T-helper 17 cell (primary cell): Measurements from ENCODE around the gene NHERF1. TPM values are rescaled to one million over a fixed set of nuclear protein-coding genes. Genes with fewer than 3 reads are reported as not detected.
A peak's percentile ranks its signal among the peaks of the same experiment; 100 is the strongest.

Experiments
- ATAC-seq: fragments of 150-1000 bp; cut with Tn5 transposase; 2 replicates; pipeline ENCODE4 v1.10.0; 2021; ENCODE audit warnings: mild to moderate bottlenecking, moderate library complexity
- DNase-seq, 3 donors: peaks; one replicate each; pipeline versions ENCODE4 v3.0.0 to v3.0.0-alpha.2; 2020 to 2021
- H3K9me3 ChIP-seq: one replicate; pipeline ENCODE4 v1.7.0; 2013; ENCODE audit warnings: low read length, mild to moderate bottlenecking; ENCODE audit not compliant: control insufficient read depth, poor library complexity, severe bottlenecking
- H3K27ac Mint-ChIP-seq: one replicate; pipeline ENCODE4 v1.8.0; 2022; ENCODE audit warnings: mild to moderate bottlenecking, moderate library complexity, mixed read lengths
- H3K27me3 Mint-ChIP-seq: one replicate; pipeline ENCODE4 v1.8.0; 2022; ENCODE audit warnings: mixed read lengths
- H3K36me3 Mint-ChIP-seq: one replicate; pipeline ENCODE4 v1.8.0; 2022; ENCODE audit warnings: low read depth, mixed read lengths
- H3K4me1 Mint-ChIP-seq: one replicate; pipeline ENCODE4 v1.8.0; 2022; ENCODE audit warnings: mild to moderate bottlenecking, mixed read lengths
- H3K4me3 Mint-ChIP-seq: one replicate; pipeline ENCODE4 v1.8.0; 2022; ENCODE audit warnings: mild to moderate bottlenecking, moderate library complexity, mixed read lengths
- total RNA-seq, 4 donors: library from RNA in 2 of 4; stranded (reverse) in 2 of 4; gene quantifications; one replicate each; pipeline ENCODE4 v1.2.3 and lab custom pipeline; 2022 to 2026

NHERF1 gene
- total RNA-seq, 2 donors from 2014 or later: 130 to 132 TPM

DNA sequence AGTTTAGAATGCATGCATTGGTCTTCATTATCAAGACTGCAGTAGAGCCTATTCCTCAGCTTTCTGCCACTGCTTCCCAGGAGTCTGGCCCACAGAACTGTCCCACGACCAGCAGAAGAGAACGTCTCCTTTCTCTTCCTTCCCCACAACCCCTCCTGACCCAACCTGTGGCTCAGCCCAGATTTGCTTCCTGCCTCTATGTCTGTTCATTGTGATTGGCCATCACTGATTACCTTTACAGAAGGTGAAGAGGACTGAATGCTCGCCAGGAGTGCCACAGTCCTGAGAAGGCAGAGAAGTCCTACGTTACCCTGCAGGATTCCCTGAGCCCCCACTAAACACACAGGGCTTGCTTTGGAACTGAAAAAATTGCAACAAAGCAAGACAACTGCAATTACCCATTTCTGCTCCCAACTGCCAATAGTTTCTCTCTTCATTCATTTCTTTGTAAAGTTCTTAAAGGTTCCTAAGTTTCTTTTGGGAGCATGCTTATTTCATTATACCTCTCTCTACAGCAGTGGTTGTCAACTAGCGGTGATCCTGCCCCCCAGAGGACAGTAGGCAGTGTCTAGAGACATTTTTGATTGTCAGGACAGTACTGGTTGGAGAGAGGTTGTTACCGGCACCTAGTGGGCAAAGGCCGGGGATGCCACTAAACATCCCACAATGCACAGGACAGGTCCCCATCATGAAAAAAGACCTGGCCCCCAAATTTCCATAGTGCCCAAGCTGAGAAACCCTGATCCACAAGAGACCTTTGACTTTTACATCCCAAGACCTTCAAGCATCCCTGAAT, 32.2 kb downstream of the NHERF1 start:
- Mint-ChIP-seq H3K4me1 (peaks cover 58% of the 10 kb centered on the region), H3K27me3 (no peaks in the 10 kb centered on the region), H3K36me3 (peaks cover 4% of the 10 kb centered on the region), H3K27ac (peak overlapping the region; percentile 96), H3K4me3 (peak overlapping the region; percentile 77)
- ATAC-seq (peak; percentile 29), DNase-seq (no peak)
- no peaks in the 10 kb centered on the region for H3K9me3 ChIP-seq

DNA sequence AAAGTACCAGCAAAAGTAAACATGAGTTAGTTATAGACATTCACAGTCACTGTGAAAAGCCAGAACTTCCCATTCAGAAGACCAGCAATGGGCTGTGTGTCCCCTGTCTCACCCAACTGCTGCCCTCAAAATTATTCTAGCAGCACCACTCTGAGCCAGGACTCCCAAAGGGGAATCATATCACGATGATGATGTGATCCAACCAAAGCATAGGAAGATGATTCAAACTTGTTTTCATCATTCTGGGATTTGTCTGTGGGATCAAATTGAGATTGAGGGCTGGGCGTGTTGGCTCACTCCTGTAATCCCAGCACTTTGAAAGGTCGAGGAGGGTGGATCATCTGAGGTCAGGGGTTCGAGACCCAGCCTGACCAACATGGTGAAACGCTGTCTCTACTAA, 34.1 kb downstream of the NHERF1 start:
- H3K36me3 Mint-ChIP-seq: no peaks in the 10 kb centered on the region
- H3K9me3 ChIP-seq: no peaks in the 10 kb centered on the region
- ATAC-seq: no peak
- no peaks in the 10 kb centered on the region for H3K27me3 Mint-ChIP-seq
- peaks cover 48% of the 10 kb centered on the region for H3K4me1 Mint-ChIP-seq
- no peak for DNase-seq
- peak overlapping the region; percentile 85 for H3K27ac Mint-ChIP-seq
- no peak overlapping the region for H3K4me3 Mint-ChIP-seq

GRCh38 chr17:74784125-74784810, 35.8 kb downstream of the NHERF1 start:
- Mint-ChIP-seq H3K4me1 (peaks cover 47% of the 10 kb centered on the region), H3K4me3 (peak overlapping the region; percentile 56), H3K27ac (peak overlapping the region; percentile 75), H3K36me3 (peaks cover 2% of the 10 kb centered on the region), H3K27me3 (no peaks in the 10 kb centered on the region)
- ATAC-seq (no peak), DNase-seq (no peak)
- no peaks in the 10 kb centered on the region for H3K9me3 ChIP-seq

DNA sequence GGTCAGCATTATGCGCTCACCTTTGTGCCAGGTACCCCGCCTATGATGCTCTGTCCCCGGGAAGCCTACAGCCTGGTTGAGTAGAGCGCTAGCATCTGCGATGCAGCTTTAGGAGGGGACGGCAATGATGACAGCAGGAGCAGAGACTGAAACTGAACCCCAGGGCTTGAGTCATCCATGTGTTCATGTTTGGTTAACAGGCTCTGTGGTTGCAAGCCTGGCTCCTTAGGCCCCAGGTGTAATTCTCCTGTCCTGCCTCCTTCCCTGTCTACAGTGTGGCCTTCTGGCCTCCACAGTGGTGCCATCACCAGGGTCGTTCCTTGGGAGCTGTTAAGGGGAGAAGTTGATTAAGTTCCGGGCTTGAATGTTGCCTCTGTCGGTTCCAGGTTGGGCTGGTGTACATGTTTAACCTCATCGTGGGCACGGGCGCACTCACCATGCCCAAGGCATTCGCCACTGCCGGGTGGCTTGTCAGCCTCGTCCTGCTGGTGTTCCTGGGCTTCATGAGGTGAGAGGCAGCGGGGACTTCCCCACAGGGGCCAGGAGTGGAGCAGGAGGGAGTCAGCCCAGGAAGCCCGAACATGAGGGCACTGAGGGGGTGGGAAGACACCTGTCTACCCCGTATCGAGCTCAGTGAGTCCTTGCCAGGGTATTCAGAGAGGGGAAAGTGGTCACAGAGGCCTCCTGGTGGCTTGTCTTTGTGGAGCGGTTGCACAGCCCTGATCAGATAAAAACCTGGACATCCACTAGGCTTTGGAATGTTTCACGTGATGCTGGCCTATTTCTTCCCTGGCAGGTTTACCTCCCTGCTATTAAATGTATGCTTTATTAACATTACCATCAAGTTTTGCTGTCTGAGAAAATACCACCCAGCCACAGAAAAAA, 36.9 kb downstream of the NHERF1 start:
- no peaks in the 10 kb centered on the region for H3K9me3 ChIP-seq
- DNase-seq (no peak), ATAC-seq (no peak)
- peak overlapping the region; percentile 75 for H3K27ac Mint-ChIP-seq
- H3K27me3 Mint-ChIP-seq: no peaks in the 10 kb centered on the region
- no peak overlapping the region for H3K4me3 Mint-ChIP-seq
- peaks cover 2% of the 10 kb centered on the region for H3K36me3 Mint-ChIP-seq
- peaks cover 42% of the 10 kb centered on the region for H3K4me1 Mint-ChIP-seq

DNA sequence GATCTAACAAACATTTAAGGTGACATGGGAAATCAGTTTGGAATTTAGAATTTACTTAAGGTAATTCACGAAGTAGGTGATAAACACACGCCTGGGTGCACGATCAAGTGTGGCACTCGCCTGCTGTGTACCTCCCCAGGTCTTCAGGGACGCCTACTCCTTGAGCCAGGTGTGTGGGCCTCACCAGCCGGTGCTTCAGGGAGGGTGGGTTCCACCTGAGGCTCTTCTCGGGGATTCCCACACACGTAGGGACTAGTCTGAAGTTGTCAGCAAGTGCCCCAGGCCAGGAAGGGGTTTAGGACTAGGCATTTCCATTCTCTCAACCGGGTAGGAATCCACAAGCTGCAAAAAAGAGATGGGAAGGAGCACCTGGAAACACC, 37.5 kb downstream of the NHERF1 start:
- H3K27me3 Mint-ChIP-seq: no peaks in the 10 kb centered on the region
- no peak for DNase-seq
- H3K9me3 ChIP-seq: no peaks in the 10 kb centered on the region
- H3K27ac Mint-ChIP-seq: peak overlapping the region; percentile 84
- H3K4me3 Mint-ChIP-seq: no peak overlapping the region
- ATAC-seq: no peak
- H3K4me1 Mint-ChIP-seq: peaks cover 42% of the 10 kb centered on the region
- peaks cover 2% of the 10 kb centered on the region for H3K36me3 Mint-ChIP-seq

DNA sequence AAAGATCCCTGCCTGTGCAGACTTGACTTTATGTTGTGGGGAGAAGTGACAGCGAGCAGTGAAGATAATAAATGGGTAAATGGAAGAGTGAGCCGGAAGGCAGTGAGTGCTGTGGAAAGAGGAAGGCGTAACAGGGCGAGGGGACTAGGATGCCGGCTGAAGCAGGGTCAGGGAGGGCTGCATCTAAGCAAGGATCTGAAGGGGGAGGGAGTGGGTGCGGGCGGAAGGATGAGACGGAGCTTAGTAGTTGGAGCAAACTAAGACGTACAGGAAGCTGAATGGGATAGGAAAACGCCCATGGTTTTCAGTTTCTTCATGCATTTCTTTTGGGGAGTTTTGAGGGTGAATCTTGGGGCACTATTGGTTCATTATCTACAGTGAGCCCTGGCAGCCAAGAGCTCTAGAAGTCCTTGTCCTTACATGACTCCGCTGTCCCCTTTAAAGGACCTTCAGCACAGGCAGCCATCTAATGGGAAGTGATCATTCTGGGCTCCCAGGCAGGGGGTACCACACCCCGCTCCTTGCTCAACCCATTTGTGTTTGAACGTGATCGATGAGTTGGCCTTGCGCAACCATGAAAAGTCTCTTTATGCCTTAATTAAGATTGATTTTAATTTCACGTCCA, 38.1 kb downstream of the NHERF1 start:
- peak overlapping the region; percentile 84 for H3K27ac Mint-ChIP-seq
- peaks cover 39% of the 10 kb centered on the region for H3K4me1 Mint-ChIP-seq
- no peaks in the 10 kb centered on the region for H3K27me3 Mint-ChIP-seq
- no peaks in the 10 kb centered on the region for H3K9me3 ChIP-seq
- no peak for ATAC-seq
- DNase-seq: no peak
- H3K36me3 Mint-ChIP-seq: peaks cover 2% of the 10 kb centered on the region
- H3K4me3 Mint-ChIP-seq: peak overlapping the region; percentile 21

DNA sequence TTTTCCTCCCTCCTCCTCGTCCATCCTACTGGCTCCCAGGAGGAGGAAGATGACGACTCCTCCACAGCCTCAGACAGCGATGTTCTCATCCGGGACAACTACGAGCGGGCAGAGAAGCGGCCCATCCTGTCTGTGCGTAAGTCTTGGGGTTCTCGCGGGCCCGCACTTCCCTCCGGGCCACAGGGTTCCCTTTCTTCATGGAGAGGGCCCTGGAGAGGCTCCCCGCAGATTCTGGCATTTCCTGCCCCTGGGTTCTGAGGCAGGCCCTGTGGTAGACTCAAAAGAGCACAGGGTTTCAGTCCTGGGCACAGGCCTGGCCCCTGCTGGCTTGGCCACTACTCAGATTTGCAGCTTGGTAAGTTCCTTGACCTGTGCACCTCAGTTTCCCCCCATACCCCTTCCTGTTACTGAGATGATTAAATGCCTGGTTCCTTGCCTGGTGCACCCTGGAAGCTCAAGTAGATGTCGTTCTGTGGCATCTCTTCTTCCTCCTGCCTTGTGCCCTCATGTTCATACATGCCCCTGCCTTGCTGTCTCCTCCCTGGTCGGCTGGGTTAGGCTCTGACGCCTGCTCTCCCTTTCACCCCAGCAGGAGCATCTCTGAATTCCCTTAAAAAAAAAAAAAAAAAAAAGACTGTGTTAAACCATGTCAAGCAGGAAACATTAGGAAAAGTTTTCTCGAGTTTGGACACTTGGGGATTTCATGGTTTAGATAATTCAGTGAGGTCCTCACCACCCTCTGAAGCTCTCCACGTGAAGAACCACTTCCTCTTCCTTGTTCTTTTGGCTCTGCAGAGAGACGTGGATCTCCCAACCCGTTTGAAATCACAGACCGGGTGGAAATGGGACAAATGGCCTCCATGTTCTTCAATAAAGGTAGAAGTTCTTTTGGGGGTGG, 42.0 kb downstream of the NHERF1 start:
- peaks cover 24% of the 10 kb centered on the region for H3K4me1 Mint-ChIP-seq
- H3K27me3 Mint-ChIP-seq: no peaks in the 10 kb centered on the region
- DNase-seq (no peak), ATAC-seq (no peak)
- no peaks in the 10 kb centered on the region for H3K9me3 ChIP-seq
- peak overlapping the region; percentile 83 for H3K27ac Mint-ChIP-seq
- H3K4me3 Mint-ChIP-seq: peak overlapping the region; percentile 70
- H3K36me3 Mint-ChIP-seq: peaks cover 4% of the 10 kb centered on the region

GRCh38 chr17:74792586-74793105, 44.2 kb downstream of the NHERF1 start:
- no peak for DNase-seq
- no peak for ATAC-seq
- Mint-ChIP-seq H3K27me3 (no peaks in the 10 kb centered on the region), H3K27ac (no peak overlapping the region), H3K4me3 (no peak overlapping the region), H3K36me3 (peaks cover 4% of the 10 kb centered on the region), H3K4me1 (peaks cover 20% of the 10 kb centered on the region)
- H3K9me3 ChIP-seq: no peaks in the 10 kb centered on the region

DNA sequence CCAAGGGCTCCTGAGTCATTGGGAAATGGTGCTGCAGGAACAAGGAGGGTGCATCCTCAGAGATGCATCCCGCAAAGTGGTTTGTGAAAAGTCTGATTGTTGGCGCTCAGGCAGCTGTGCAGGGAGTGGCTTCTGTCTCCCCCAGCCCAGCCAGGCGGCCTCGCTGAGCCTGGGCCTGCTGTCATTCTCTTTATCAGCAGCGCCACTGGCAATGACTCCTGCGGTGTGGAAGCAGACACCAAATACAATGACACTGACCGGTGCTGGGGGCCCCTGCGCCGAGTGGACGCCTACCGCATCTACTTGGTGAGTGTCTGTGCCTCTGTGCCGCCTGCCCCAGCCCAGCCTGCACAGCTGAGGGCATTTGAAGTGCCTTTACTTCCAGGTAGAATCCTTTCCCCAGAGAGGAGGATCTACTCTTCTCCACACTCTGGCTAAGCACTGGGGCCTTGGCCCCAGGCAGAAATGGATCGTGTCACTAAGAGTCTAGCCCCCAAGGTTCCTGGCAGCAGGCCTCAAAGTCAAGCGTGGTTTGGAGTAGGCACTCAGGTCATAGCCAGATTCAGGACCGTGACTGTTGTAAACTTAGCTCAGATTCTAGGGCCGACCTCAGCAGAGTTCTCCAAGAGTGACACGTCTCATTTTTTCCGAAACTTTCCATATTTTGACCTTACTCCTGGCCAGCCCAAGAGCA, 47.0 kb downstream of the NHERF1 start:
- H3K4me1 Mint-ChIP-seq: peaks cover 13% of the 10 kb centered on the region
- no peaks in the 10 kb centered on the region for H3K27me3 Mint-ChIP-seq
- no peaks in the 10 kb centered on the region for H3K9me3 ChIP-seq
- no peak for ATAC-seq
- H3K36me3 Mint-ChIP-seq: peaks cover 7% of the 10 kb centered on the region
- no peak for DNase-seq
- H3K4me3 Mint-ChIP-seq: no peak overlapping the region
- H3K27ac Mint-ChIP-seq: no peak overlapping the region

DNA sequence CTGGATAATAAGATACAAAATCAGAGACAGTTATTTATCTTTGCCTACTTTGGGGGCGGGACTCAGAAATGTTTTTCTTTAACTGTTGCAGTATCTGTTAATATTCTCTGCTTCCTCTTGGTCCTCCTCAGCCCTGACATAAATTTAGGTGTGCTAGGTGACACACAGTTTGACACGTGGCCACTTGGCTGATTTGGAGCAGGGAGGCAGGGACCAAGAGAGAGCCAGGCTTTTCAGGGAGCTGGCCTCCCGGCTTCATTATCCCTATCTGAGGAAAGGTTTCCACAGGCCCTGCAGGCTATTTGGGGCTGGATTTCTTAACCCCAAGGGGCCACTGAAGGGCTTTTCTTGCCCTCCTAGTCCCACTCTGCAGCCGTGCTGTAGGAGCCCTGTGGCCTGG, 47.8 kb downstream of the NHERF1 start:
- no peak overlapping the region for H3K4me3 Mint-ChIP-seq
- no peaks in the 10 kb centered on the region for H3K27me3 Mint-ChIP-seq
- ATAC-seq: no peak
- no peak overlapping the region for H3K27ac Mint-ChIP-seq
- H3K9me3 ChIP-seq: no peaks in the 10 kb centered on the region
- H3K36me3 Mint-ChIP-seq: peaks cover 7% of the 10 kb centered on the region
- peaks cover 9% of the 10 kb centered on the region for H3K4me1 Mint-ChIP-seq
- DNase-seq: no peak

DNA sequence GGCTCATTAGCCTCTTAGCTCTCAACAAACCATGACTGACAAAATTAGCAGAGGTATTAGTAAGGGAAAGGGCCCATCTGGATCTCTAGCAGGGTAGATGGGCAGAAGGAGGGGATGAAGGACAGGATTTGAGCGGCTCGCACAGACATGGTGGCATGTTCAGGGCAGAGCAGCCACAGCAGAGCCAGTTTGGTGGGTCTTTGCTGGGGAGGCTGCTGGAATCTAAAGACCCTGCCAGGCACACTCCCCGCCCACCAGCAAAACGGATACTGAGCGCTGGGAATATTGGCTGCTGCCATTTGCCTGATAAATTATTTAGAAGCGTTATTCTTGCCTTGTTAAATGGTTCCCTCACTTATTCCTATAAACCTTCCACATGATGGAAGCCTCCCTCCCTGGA, 48.4 kb downstream of the NHERF1 start:
- no peak overlapping the region for H3K27ac Mint-ChIP-seq
- H3K4me3 Mint-ChIP-seq: no peak overlapping the region
- H3K9me3 ChIP-seq: no peaks in the 10 kb centered on the region
- H3K36me3 Mint-ChIP-seq: peaks cover 7% of the 10 kb centered on the region
- H3K4me1 Mint-ChIP-seq: peaks cover 4% of the 10 kb centered on the region
- DNase-seq (no peak), ATAC-seq (no peak)
- H3K27me3 Mint-ChIP-seq: no peaks in the 10 kb centered on the region
